NB4 (cell line): ENCODE measurements around the gene MCRIP2.

Experiments
- MAX ChIP-seq: IDR thresholded peaks from 2 replicates; pipeline ENCODE4 v1.6.1; 2011; ENCODE audit warnings: low read depth, low read length
- MYC ChIP-seq: IDR thresholded peaks from 2 replicates; pipeline ENCODE4 v1.6.1; 2011; ENCODE audit warnings: low read depth, low read length
- POLR2A ChIP-seq: IDR thresholded peaks from 2 replicates; pipeline ENCODE4 v1.6.1; 2011; ENCODE audit warnings: mild to moderate bottlenecking; ENCODE audit not compliant: insufficient read length; ENCODE audit errors: extremely low read depth
- TF ChIP-seq, protein P1 (sequence below): IDR thresholded peaks from one replicate; pipeline ENCODE4 v1.5.1; 2012; ENCODE audit warnings: low read depth, low read length

GRCh38 chr16:667113-667779 is 25.6 kb downstream of the MCRIP2 start:
- TF ChIP-seq, protein P1, sequence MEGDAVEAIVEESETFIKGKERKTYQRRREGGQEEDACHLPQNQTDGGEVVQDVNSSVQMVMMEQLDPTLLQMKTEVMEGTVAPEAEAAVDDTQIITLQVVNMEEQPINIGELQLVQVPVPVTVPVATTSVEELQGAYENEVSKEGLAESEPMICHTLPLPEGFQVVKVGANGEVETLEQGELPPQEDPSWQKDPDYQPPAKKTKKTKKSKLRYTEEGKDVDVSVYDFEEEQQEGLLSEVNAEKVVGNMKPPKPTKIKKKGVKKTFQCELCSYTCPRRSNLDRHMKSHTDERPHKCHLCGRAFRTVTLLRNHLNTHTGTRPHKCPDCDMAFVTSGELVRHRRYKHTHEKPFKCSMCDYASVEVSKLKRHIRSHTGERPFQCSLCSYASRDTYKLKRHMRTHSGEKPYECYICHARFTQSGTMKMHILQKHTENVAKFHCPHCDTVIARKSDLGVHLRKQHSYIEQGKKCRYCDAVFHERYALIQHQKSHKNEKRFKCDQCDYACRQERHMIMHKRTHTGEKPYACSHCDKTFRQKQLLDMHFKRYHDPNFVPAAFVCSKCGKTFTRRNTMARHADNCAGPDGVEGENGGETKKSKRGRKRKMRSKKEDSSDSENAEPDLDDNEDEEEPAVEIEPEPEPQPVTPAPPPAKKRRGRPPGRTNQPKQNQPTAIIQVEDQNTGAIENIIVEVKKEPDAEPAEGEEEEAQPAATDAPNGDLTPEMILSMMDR, result no peak
- no peak for TF ChIP-seq MAX
- TF ChIP-seq MYC, result no peak
- no peak for TF ChIP-seq POLR2A
